Activated naive CD4-positive, alpha-beta T cell treated with anti-CD3 and anti-CD28 coated beads, Interleukin-2, amount 10 ng/mL, durations not matched to agents 7 days and 5 days (primary cell): ENCODE results near the gene HDAC10.

Source experiments
- CTCF ChIA-PET: fragments of 350-600 bp; sonication (Branson Sonifier 250); formaldehyde crosslinking; loops from one replicate; lab custom pipeline; 2021; ENCODE audit warnings: antibody characterized with exemption; lab: Charles Lee
- DNase-seq: peaks from one replicate; pipeline ENCODE4 v3.0.0-alpha.2; 2020
- H3K27ac Mint-ChIP-seq: one replicate; pipeline ENCODE4 v1.8.0; 2021; ENCODE audit warnings: mild to moderate bottlenecking, moderate library complexity, mixed read lengths
- H3K27me3 Mint-ChIP-seq: one replicate; pipeline ENCODE4 v1.8.0; 2021; ENCODE audit warnings: mild to moderate bottlenecking, mixed read lengths
- H3K36me3 Mint-ChIP-seq: one replicate; pipeline ENCODE4 v1.8.0; 2021; ENCODE audit warnings: mixed read lengths
- H3K4me1 Mint-ChIP-seq: one replicate; pipeline ENCODE4 v1.8.0; 2021; ENCODE audit warnings: mixed read lengths
- H3K4me3 Mint-ChIP-seq: one replicate; pipeline ENCODE4 v1.8.0; 2021; ENCODE audit warnings: mild to moderate bottlenecking, moderate library complexity, mixed read lengths
- H3K9me3 Mint-ChIP-seq: one replicate; pipeline ENCODE4 v1.8.0; 2021; ENCODE audit warnings: mixed read lengths

The HDAC10 gene

GRCh38 chr22:50289942-50290630, 39.0 kb upstream of the HDAC10 start:
- peaks cover 46% of the 10 kb centered on the region for H3K27me3 Mint-ChIP-seq
- peaks cover 22% of the 10 kb centered on the region for H3K4me1 Mint-ChIP-seq
- no peak overlapping the region for H3K27ac Mint-ChIP-seq
- CTCF ChIA-PET = no interaction called here
- no peaks in the 10 kb centered on the region for H3K9me3 Mint-ChIP-seq
- H3K36me3 Mint-ChIP-seq = peaks cover 4% of the 10 kb centered on the region
- DNase-seq = no peak
- H3K4me3 Mint-ChIP-seq = no peak overlapping the region

- peaks cover 21% of the 10 kb centered on the region for H3K4me1 Mint-ChIP-seq
- H3K4me3 Mint-ChIP-seq = no peak overlapping the region
- H3K36me3 Mint-ChIP-seq = peaks cover 4% of the 10 kb centered on the region
- DNase-seq = no peak
- H3K9me3 Mint-ChIP-seq = no peaks in the 10 kb centered on the region
- no peak overlapping the region for H3K27ac Mint-ChIP-seq
- peaks cover 39% of the 10 kb centered on the region for H3K27me3 Mint-ChIP-seq
- CTCF ChIA-PET = no interaction called here
Measured at GRCh38 chr22:50289151-50289941, 38.3 kb upstream of the HDAC10 start.

GRCh38 chr22:50287731-50288130, 36.7 kb upstream of the HDAC10 start:
- no peak for DNase-seq
- H3K36me3 Mint-ChIP-seq = peaks cover 2% of the 10 kb centered on the region

GRCh38 chr22:50286701-50287318, 35.7 kb upstream of the HDAC10 start:
- DNase-seq = no peak
- H3K4me3 Mint-ChIP-seq = no peak overlapping the region
- peaks cover 2% of the 10 kb centered on the region for H3K4me1 Mint-ChIP-seq
- no peaks in the 10 kb centered on the region for H3K36me3 Mint-ChIP-seq
- CTCF ChIA-PET = no interaction called here
- no peaks in the 10 kb centered on the region for H3K9me3 Mint-ChIP-seq
- H3K27me3 Mint-ChIP-seq = peaks cover 16% of the 10 kb centered on the region
- no peak overlapping the region for H3K27ac Mint-ChIP-seq

More at GRCh38 chr22:50287731-50288130, 36.7 kb upstream of the HDAC10 start:
- Mint-ChIP-seq H3K4me3 (no peak overlapping the region), H3K9me3 (no peaks in the 10 kb centered on the region), H3K27ac (no peak overlapping the region), H3K27me3 (peaks cover 25% of the 10 kb centered on the region), H3K4me1 (peaks cover 11% of the 10 kb centered on the region)
- CTCF ChIA-PET = no interaction called here

GRCh38 chr22:50286275-50286674, 35.2 kb upstream of the HDAC10 start:
- CTCF ChIA-PET = no interaction called here
- DNase-seq = no peak
- Mint-ChIP-seq H3K36me3 (no peaks in the 10 kb centered on the region), H3K27me3 (peaks cover 11% of the 10 kb centered on the region), H3K4me3 (no peak overlapping the region), H3K27ac (no peak overlapping the region), H3K4me1 (no peaks in the 10 kb centered on the region), H3K9me3 (no peaks in the 10 kb centered on the region)

GRCh38 chr22:50285568-50286229, 34.6 kb upstream of the HDAC10 start:
- H3K9me3 Mint-ChIP-seq = no peaks in the 10 kb centered on the region
- DNase-seq = no peak
- CTCF ChIA-PET = no interaction called here
- H3K27me3 Mint-ChIP-seq = peaks cover 6% of the 10 kb centered on the region
- no peak overlapping the region for H3K4me3 Mint-ChIP-seq
- H3K27ac Mint-ChIP-seq = no peak overlapping the region
- no peaks in the 10 kb centered on the region for H3K36me3 Mint-ChIP-seq
- no peaks in the 10 kb centered on the region for H3K4me1 Mint-ChIP-seq

- CTCF ChIA-PET = no interaction called here
Measured at GRCh38 chr22:50284479-50284878, 33.4 kb upstream of the HDAC10 start.

GRCh38 chr22:50283821-50284220, 32.8 kb upstream of the HDAC10 start:
- CTCF ChIA-PET = no interaction called here
- Mint-ChIP-seq H3K4me3 (no peak overlapping the region), H3K27ac (no peak overlapping the region), H3K9me3 (no peaks in the 10 kb centered on the region), H3K4me1 (no peaks in the 10 kb centered on the region), H3K27me3 (no peaks in the 10 kb centered on the region), H3K36me3 (no peaks in the 10 kb centered on the region)
- DNase-seq = no peak

More at GRCh38 chr22:50284479-50284878, 33.4 kb upstream of the HDAC10 start:
- Mint-ChIP-seq H3K27me3 (no peaks in the 10 kb centered on the region), H3K9me3 (no peaks in the 10 kb centered on the region), H3K27ac (no peak overlapping the region), H3K36me3 (no peaks in the 10 kb centered on the region), H3K4me3 (no peak overlapping the region), H3K4me1 (no peaks in the 10 kb centered on the region)
- DNase-seq = no peak

GRCh38 chr22:50282361-50283155, 31.5 kb upstream of the HDAC10 start:
- Mint-ChIP-seq H3K27ac (no peak overlapping the region), H3K4me1 (no peaks in the 10 kb centered on the region), H3K36me3 (no peaks in the 10 kb centered on the region), H3K9me3 (no peaks in the 10 kb centered on the region), H3K27me3 (no peaks in the 10 kb centered on the region), H3K4me3 (no peak overlapping the region)
- CTCF ChIA-PET = no interaction called here
- DNase-seq = no peak

- Mint-ChIP-seq H3K27me3 (no peaks in the 10 kb centered on the region), H3K4me3 (no peak overlapping the region)
- CTCF ChIA-PET = no interaction called here
Measured at GRCh38 chr22:50281957-50282356, 30.9 kb upstream of the HDAC10 start.

GRCh38 chr22:50281384-50281760, 30.3 kb upstream of the HDAC10 start:
- no peak for DNase-seq
- CTCF ChIA-PET = no interaction called here

More at GRCh38 chr22:50281957-50282356, 30.9 kb upstream of the HDAC10 start:
- no peak for DNase-seq
- Mint-ChIP-seq H3K36me3 (no peaks in the 10 kb centered on the region), H3K27ac (no peak overlapping the region), H3K9me3 (no peaks in the 10 kb centered on the region), H3K4me1 (no peaks in the 10 kb centered on the region)

GRCh38 chr22:50280708-50281383, 29.8 kb upstream of the HDAC10 start:
- no peak for DNase-seq
- Mint-ChIP-seq H3K27me3 (no peaks in the 10 kb centered on the region), H3K4me3 (no peak overlapping the region), H3K4me1 (no peaks in the 10 kb centered on the region), H3K36me3 (no peaks in the 10 kb centered on the region), H3K9me3 (no peaks in the 10 kb centered on the region), H3K27ac (no peak overlapping the region)
- CTCF ChIA-PET = no interaction called here

More at GRCh38 chr22:50281384-50281760, 30.3 kb upstream of the HDAC10 start:
- Mint-ChIP-seq H3K4me1 (no peaks in the 10 kb centered on the region), H3K4me3 (no peak overlapping the region), H3K27me3 (no peaks in the 10 kb centered on the region), H3K9me3 (no peaks in the 10 kb centered on the region), H3K36me3 (no peaks in the 10 kb centered on the region), H3K27ac (no peak overlapping the region)

- no peak overlapping the region for H3K27ac Mint-ChIP-seq
- no peak for DNase-seq
- H3K27me3 Mint-ChIP-seq = no peaks in the 10 kb centered on the region
- CTCF ChIA-PET = interaction anchor here (0.9 kb wide), 1 partner anchor 46 kb away, joined by 3 read pairs; the partner anchor contains the start of gene DENND6B
- H3K4me3 Mint-ChIP-seq = no peak overlapping the region
- no peaks in the 10 kb centered on the region for H3K36me3 Mint-ChIP-seq
- no peaks in the 10 kb centered on the region for H3K4me1 Mint-ChIP-seq
- no peaks in the 10 kb centered on the region for H3K9me3 Mint-ChIP-seq
Measured at GRCh38 chr22:50280022-50280707, 29.1 kb upstream of the HDAC10 start.
